Prostate gland (tissue), 2 donors: ENCODE results near the gene TUBGCP2.

ENCODE experiments used
- CTCF ChIP-seq, 4 experiments: fragments of 200-600 bp in 2 of 4; fragments of 450-650 bp in 2 of 4; sonication (generic) in 2 of 4; IDR thresholded peaks; 1 replicate in 3 of 4; 2 replicates in 1 of 4; pipeline ENCODE4 v1.5.1; 2016 to 2019; ENCODE audit warnings: antibody characterized with exemption in 4 of 4, mild to moderate bottlenecking in 2 of 4, moderate library complexity in 2 of 4
- POLR2A ChIP-seq: fragments of 450-650 bp; IDR thresholded peaks from one replicate; pipeline ENCODE4 v1.6.1; 2016; ENCODE audit warnings: antibody characterized with exemption, mild to moderate bottlenecking
- POLR2AphosphoS5 ChIP-seq: sonication (generic); formaldehyde crosslinking; IDR thresholded peaks from one replicate; pipeline ENCODE4 v1.6.1; 2017; ENCODE audit warnings: antibody characterized with exemption

GRCh38 chr10:133230387-133231195 is 78.1 kb downstream of the TUBGCP2 start:
- TF ChIP-seq CTCF (IDR thresholded peaks at IDR 0.05) (no peak), POLR2AphosphoS5 (no peak), POLR2A (no peak)
